HCT116 (cell line): ENCODE results near the gene DNASE1L1. TPM values are rescaled to one million over a fixed set of nuclear protein-coding genes. Genes with fewer than 3 reads are reported as not detected.

Experiments used
- ATAC-seq: fragments of 200-7000 bp; cut with Tn5 transposase; 2 replicates; pipeline ENCODE4 v1.9.1; 2020; ENCODE audit warnings: mild to moderate bottlenecking, moderate library complexity
- BruUV-seq: library from RNA; stranded (reverse); fragments of 400-500 nt; replicated peaks from 2 replicates; lab custom pipeline; 2021; lab: Mats Ljungman, UMichigan
- CTCF ChIA-PET: fragments of 300-600 bp; sonication (Branson Sonifier 250); formaldehyde crosslinking; loops from one replicate; lab custom pipeline; 2021; ENCODE audit warnings: antibody characterized with exemption; lab: Charles Lee
- POLR2A ChIA-PET: fragments of 300-600, 350-600 bp; sonication (Branson Sonifier 250); formaldehyde crosslinking; loops from one replicate; lab custom pipeline; 2021; ENCODE audit warnings: antibody characterized with exemption; lab: Charles Lee
- RAD21 ChIA-PET, 2 experiments: fragments of 300-600 bp; sonication (Branson Sonifier 250); formaldehyde crosslinking; loops; one replicate each; lab custom pipeline; 2023; ENCODE audit warnings: low total read pairs in 2 of 2; ENCODE audit not compliant: uncharacterized antibody in 2 of 2, unreplicated experiment in 2 of 2, low non-redundant PET in 1 of 2; lab: Charles Lee
- DNase-seq: peaks from one replicate; pipeline ENCODE4 v3.0.0-alpha.2; 2010; ENCODE audit warnings: low read depth, low spot score
- H2AFZ ChIP-seq: fragments of 200-600 bp; shearing (Covaris generic), sonication (generic); 2 replicates; pipeline ENCODE4 v1.6.1; 2017; ENCODE audit warnings: low read depth, mixed run types, mixed read lengths, antibody characterized with exemption, low read length; ENCODE audit not compliant: poor library complexity, severe bottlenecking
- H3K27ac ChIP-seq: 2 replicates; pipeline ENCODE4 v1.5.1; 2012; ENCODE audit warnings: low read depth, low read length
- H3K27me3 ChIP-seq: fragments of 200-600 bp; sonication (generic); 2 replicates; pipeline ENCODE4 v1.6.1; 2016; ENCODE audit warnings: mixed run types, low read length, mixed read lengths; ENCODE audit not compliant: insufficient read depth
- H3K36me3 ChIP-seq, 2 experiments: fragments of 200-500 bp in 1 of 2; fragments of 200-600 bp in 1 of 2; sonication (Bioruptor generic) in 1 of 2; sonication (generic) in 1 of 2; 2 replicates each; pipeline versions ENCODE4 v1.5.1 to v1.6.1; 2014 to 2016; ENCODE audit warnings: low read length in 2 of 2, inconsistent platforms in 1 of 2, mixed read lengths in 1 of 2, mixed run types in 1 of 2; ENCODE audit not compliant: insufficient read depth in 2 of 2, control insufficient read depth in 1 of 2
- H3K4me1 ChIP-seq, 2 experiments: fragments of 200-600 bp in 1 of 2; sonication (generic) in 1 of 2; 2 replicates each; pipeline versions ENCODE4 v1.5.1 to v1.6.1; 2012 to 2017; ENCODE audit warnings: low read length in 2 of 2, inconsistent platforms in 1 of 2, mild to moderate bottlenecking in 1 of 2, mixed read lengths in 1 of 2, mixed run types in 1 of 2, moderate library complexity in 1 of 2; ENCODE audit not compliant: insufficient read depth in 2 of 2, control insufficient read depth in 1 of 2
- H3K4me2 ChIP-seq: fragments of 200-600 bp; sonication (generic); 2 replicates; pipeline ENCODE4 v1.6.1; 2017; ENCODE audit warnings: mixed run types, low read length, mixed read lengths
- H3K4me3 ChIP-seq, 2 experiments: fragments of 200-600 bp in 1 of 2; sonication (generic) in 1 of 2; replicated peaks in 1 of 2; 2 replicates each; pipeline ENCODE4 v1.5.1; 2011 to 2016; ENCODE audit warnings: low read length in 2 of 2, control low read depth in 1 of 2, low read depth in 1 of 2, mild to moderate bottlenecking in 1 of 2, mixed read lengths in 1 of 2, mixed run types in 1 of 2
- H3K79me2 ChIP-seq: fragments of 200-600 bp; sonication (generic); 2 replicates; pipeline ENCODE4 v1.6.1; 2017; ENCODE audit warnings: mild to moderate bottlenecking, mixed run types, low read length, moderate library complexity, mixed read lengths; ENCODE audit not compliant: insufficient read depth
- H3K9ac ChIP-seq: fragments of 200-600 bp; sonication (generic); 2 replicates; pipeline ENCODE4 v1.6.1; 2016; ENCODE audit warnings: low read length, mixed read lengths
- H3K9me2 ChIP-seq: fragments of 200-600 bp; sonication (generic), shearing (Covaris generic); 2 replicates; pipeline ENCODE4 v1.6.1; 2017; ENCODE audit warnings: mixed run types, mild to moderate bottlenecking, moderate library complexity; ENCODE audit not compliant: insufficient read depth
- H3K9me3 ChIP-seq, 2 experiments: fragments of 200-500 bp in 1 of 2; fragments of 200-600 bp in 1 of 2; sonication (Bioruptor generic) in 1 of 2; sonication (generic) in 1 of 2; 2 replicates each; pipeline ENCODE4 v1.6.1; 2014 to 2017; ENCODE audit warnings: low read length in 2 of 2, mixed read lengths in 2 of 2, inconsistent platforms in 1 of 2, low read depth in 1 of 2, mild to moderate bottlenecking in 1 of 2, mixed run types in 1 of 2, moderate library complexity in 1 of 2; ENCODE audit not compliant: control insufficient read depth in 1 of 2, insufficient read depth in 1 of 2
- H4K20me1 ChIP-seq: fragments of 200-600 bp; sonication (generic), shearing (Covaris generic); 2 replicates; pipeline ENCODE4 v1.6.1; 2017; ENCODE audit warnings: mixed run types, mild to moderate bottlenecking, moderate library complexity; ENCODE audit not compliant: insufficient read depth
- ATF3 ChIP-seq: IDR thresholded peaks from 2 replicates; pipeline ENCODE4 v1.6.1; 2012
- CEBPB ChIP-seq: IDR thresholded peaks from 2 replicates; pipeline ENCODE4 v1.6.1; 2012; ENCODE audit warnings: low read depth
- ELF1 ChIP-seq: IDR thresholded peaks from 2 replicates; pipeline ENCODE4 v1.6.1; 2012; ENCODE audit warnings: low read depth, borderline replicate concordance
- EZH2 ChIP-seq: fragments of 200-600 bp; sonication (generic); IDR thresholded peaks from 2 replicates; pipeline ENCODE4 v1.6.1; 2017; ENCODE audit warnings: antibody characterized with exemption, mixed run types
- RAD21 ChIP-seq: IDR thresholded peaks from 2 replicates; pipeline ENCODE4 v1.6.1; 2012; ENCODE audit warnings: low read depth, mild to moderate bottlenecking
- SP1 ChIP-seq: IDR thresholded peaks from 2 replicates; pipeline ENCODE4 v1.6.1; 2012; ENCODE audit warnings: low read depth
- TCF7L2 ChIP-seq: IDR thresholded peaks from 2 replicates; pipeline ENCODE4 v1.7.0; 2011; ENCODE audit warnings: borderline replicate concordance, inconsistent platforms; ENCODE audit not compliant: insufficient read depth, insufficient read length; ENCODE audit errors: extremely low read depth
- intact Hi-C: fragments of 100-400 bp; cut with micrococcal nuclease; formaldehyde crosslinking; loops from 2 replicates; pipeline ENCODE4 v1.10.0; 2022
- total RNA-seq: library from RNA; stranded (reverse); gene quantifications from one replicate; pipeline ENCODE4 v1.2.1, GENCODE V29; 2021; ENCODE audit not compliant: unreplicated experiment

DNASE1L1 gene
- total RNA-seq, 1 experiment from 2014 or later: 16.5 TPM

DNA sequence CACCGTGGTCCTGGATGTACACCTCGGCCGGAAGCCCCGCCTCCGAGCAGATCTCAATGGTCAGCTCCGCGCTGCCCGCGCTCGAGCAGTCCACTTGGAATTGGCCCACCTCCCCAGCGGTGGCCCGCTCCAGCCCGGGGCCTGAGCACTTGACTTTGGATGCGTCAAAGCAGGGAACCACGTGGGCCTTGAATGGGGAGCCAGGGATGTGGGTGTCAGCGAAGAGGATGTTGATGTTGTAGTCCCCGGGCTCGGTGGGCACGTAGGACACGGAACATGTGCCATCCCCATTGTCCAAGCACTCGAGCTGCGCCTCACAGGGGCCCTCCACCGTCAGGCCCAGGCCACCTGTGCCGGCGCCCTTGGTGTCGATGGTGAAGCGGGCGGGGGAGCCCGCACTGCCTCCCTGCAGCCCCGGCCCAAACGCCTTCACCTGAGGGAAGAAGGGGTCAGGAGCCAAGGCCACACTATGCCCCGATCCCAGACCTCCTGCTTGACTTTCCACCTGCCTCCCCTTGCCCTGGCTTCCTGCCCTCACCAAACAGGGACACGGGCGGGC is 48.8 kb downstream of the DNASE1L1 start:
- Histone ChIP-seq H3K4me2 (no peak overlapping the region), H3K4me1 (no peaks in the 10 kb centered on the region), H3K27me3 (no peaks in the 10 kb centered on the region), H3K79me2 (peaks cover 39% of the 10 kb centered on the region; the same call in 1 of the 2 replicates), H3K9me3 (no peaks in the 10 kb centered on the region), H3K4me3 (no peak overlapping the region), H4K20me1 (0 out of 2 replicates have a peak, but pooled peaks cover 2% of the 10 kb centered on the region), H3K9ac (no peak overlapping the region), H2AFZ (no peak overlapping the region), H3K36me3 (peaks cover 6 to 25% of the 10 kb centered on the region in 2 experiments; a peak in 3 of 4 replicates), H3K27ac (no peak overlapping the region), H3K9me2 (no peaks in the 10 kb centered on the region)
- no peak for DNase-seq
- ChIA-PET POLR2A (no interaction called here), CTCF (no interaction called here), RAD21 (no interaction called here)
- TF ChIP-seq CEBPB: no peak
- no peak for TF ChIP-seq TCF7L2
- no TSS peak for BruUV-seq
- intact Hi-C loops: no loop called here
- ATAC-seq: no peak

GRCh38 chrX:154359362-154360154 is 49.5 kb downstream of the DNASE1L1 start:
- Histone ChIP-seq H3K36me3 (peaks cover 6 to 25% of the 10 kb centered on the region in 2 experiments; a peak in 2 of 4 replicates), H3K9me3 (no peaks in the 10 kb centered on the region), H3K79me2 (peaks cover 32% of the 10 kb centered on the region; the same call in 1 of the 2 replicates), H3K27ac (no peak overlapping the region), H4K20me1 (0 out of 2 replicates have a peak, but pooled peaks cover 2% of the 10 kb centered on the region), H3K9me2 (no peaks in the 10 kb centered on the region), H3K4me3 (no peak overlapping the region), H3K27me3 (no peaks in the 10 kb centered on the region), H3K4me2 (no peak overlapping the region), H2AFZ (no peak overlapping the region), H3K9ac (no peak overlapping the region), H3K4me1 (no peaks in the 10 kb centered on the region)
- CTCF ChIA-PET: no interaction called here
- intact Hi-C loops: no loop called here
- RAD21 ChIA-PET: no interaction called here
- DNase-seq: no peak
- no peak for TF ChIP-seq EZH2
- TF ChIP-seq SP1: no peak
- TF ChIP-seq ATF3: no peak
- no peak for TF ChIP-seq ELF1
- no peak for TF ChIP-seq RAD21
- TSS peak; percentile 23 for BruUV-seq
- no peak for ATAC-seq
- POLR2A ChIA-PET: no interaction called here
